ENCODE data around the gene LRRC36. TPM values are rescaled to one million over a fixed set of nuclear protein-coding genes. Genes with fewer than 3 reads are reported as not detected.

LRRC36 gene
- total and polyA plus RNA-seq, 2 donors from 2014 or later: 2.6 to 3.1 TPM

DNA sequence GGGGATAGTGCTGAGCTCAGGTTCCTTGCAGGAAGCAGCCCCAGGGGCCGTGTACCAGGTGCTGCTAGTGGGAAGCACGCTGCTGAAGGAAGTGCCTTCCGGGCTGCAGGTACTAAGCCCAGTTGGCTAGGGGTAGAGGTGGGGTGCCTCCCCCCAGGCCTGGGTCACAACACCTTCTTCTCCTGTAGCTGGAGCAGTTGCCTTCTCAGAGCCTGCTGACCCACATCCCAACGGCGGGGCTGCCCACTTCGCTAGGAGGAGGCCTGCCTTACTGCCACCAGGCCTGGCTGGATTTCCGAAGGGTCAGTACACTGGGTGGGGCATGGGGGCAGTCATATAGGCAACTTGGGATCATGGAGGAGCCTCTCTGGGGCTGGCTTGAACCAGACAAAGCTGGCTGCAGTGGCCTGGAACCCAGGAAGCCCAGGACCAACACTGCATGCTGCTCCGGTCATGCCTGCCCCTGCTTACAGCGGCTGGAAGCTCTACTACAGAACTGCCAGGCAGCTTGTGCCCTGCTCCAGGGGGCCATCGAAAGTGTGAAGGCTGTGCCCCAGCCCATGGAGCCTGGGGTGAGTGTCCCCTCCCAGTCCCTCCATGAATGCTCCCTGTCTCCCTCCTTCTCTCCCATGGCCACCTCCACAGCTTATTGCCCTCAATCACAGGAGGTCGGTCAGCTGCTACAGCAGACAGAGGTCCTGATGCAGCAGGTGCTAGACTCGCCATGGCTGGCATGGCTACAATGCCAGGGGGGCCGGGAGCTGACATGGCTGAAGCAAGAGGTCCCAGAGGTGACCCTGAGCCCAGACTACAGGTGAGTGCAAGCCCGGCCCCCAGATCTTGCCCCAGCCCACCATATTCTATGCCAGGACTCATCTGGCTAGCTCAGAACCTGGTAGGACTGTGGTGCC is 44.8 kb upstream of the LRRC36 start:
- intact Hi-C loops (cut with DNase I): no loop called here
- H3K36me3 ChIP-seq (ENCODE audit: control insufficient read depth in 2 of 3, insufficient read depth in 3 of 3, low read length in 3 of 3): no peaks in the 10 kb centered on the region
- no peak overlapping the region for H3K9ac ChIP-seq (ENCODE audit: low read length in 3 of 3)
- no peak overlapping the region for H3K4me3 ChIP-seq (ENCODE audit: low read length in 3 of 3)
- no peaks in the 10 kb centered on the region for H3K9me3 ChIP-seq (ENCODE audit: control insufficient read depth in 2 of 3, insufficient read depth in 1 of 3, low read length in 3 of 3)
- TF ChIP-seq, protein P1, sequence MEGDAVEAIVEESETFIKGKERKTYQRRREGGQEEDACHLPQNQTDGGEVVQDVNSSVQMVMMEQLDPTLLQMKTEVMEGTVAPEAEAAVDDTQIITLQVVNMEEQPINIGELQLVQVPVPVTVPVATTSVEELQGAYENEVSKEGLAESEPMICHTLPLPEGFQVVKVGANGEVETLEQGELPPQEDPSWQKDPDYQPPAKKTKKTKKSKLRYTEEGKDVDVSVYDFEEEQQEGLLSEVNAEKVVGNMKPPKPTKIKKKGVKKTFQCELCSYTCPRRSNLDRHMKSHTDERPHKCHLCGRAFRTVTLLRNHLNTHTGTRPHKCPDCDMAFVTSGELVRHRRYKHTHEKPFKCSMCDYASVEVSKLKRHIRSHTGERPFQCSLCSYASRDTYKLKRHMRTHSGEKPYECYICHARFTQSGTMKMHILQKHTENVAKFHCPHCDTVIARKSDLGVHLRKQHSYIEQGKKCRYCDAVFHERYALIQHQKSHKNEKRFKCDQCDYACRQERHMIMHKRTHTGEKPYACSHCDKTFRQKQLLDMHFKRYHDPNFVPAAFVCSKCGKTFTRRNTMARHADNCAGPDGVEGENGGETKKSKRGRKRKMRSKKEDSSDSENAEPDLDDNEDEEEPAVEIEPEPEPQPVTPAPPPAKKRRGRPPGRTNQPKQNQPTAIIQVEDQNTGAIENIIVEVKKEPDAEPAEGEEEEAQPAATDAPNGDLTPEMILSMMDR (IDR thresholded peaks at IDR 0.05; ENCODE audit: borderline replicate concordance, extremely low read depth, insufficient read depth): no peak
- no peak overlapping the region for H3K27ac ChIP-seq (ENCODE audit: low read depth in 2 of 2, low read length in 2 of 2)
- no peak for DNase-seq
- no peak for FAIRE-seq
- H3K4me1 ChIP-seq (ENCODE audit: control insufficient read depth in 2 of 3, insufficient read depth in 2 of 3, low read depth in 1 of 3, low read length in 3 of 3): peaks cover 0 to 2% (median 0%) of the 10 kb centered on the region in 3 donors
- H3K27me3 ChIP-seq (ENCODE audit: control insufficient read depth, insufficient read depth, low read length): no peaks in the 10 kb centered on the region

- no peak overlapping the region for H3K9ac ChIP-seq (ENCODE audit: low read length in 3 of 3)
- FAIRE-seq (no peak), DNase-seq (no peak)
- no peak overlapping the region for H3K27ac ChIP-seq (ENCODE audit: low read depth in 2 of 2, low read length in 2 of 2)
- peaks cover 0 to 2% (median 0%) of the 10 kb centered on the region in 3 donors for H3K4me1 ChIP-seq (ENCODE audit: control insufficient read depth in 2 of 3, insufficient read depth in 2 of 3, low read depth in 1 of 3, low read length in 3 of 3)
- TF ChIP-seq, protein P1 (IDR thresholded peaks at IDR 0.05; ENCODE audit: borderline replicate concordance, extremely low read depth, insufficient read depth): no peak
- no peaks in the 10 kb centered on the region for H3K9me3 ChIP-seq (ENCODE audit: control insufficient read depth in 2 of 3, insufficient read depth in 1 of 3, low read length in 3 of 3)
- intact Hi-C loops (cut with DNase I): no loop called here
- H3K36me3 ChIP-seq (ENCODE audit: control insufficient read depth in 2 of 3, insufficient read depth in 3 of 3, low read length in 3 of 3): no peaks in the 10 kb centered on the region
- H3K4me3 ChIP-seq (ENCODE audit: low read length in 3 of 3): no peak overlapping the region
- H3K27me3 ChIP-seq (ENCODE audit: control insufficient read depth, insufficient read depth, low read length): no peaks in the 10 kb centered on the region
Observed at GRCh38 chr16:67282447-67282805, 44.2 kb upstream of the LRRC36 start.

- no peak for FAIRE-seq
- intact Hi-C loops (cut with DNase I): no loop called here
- no peak for DNase-seq
- no peak overlapping the region for H3K4me3 ChIP-seq (ENCODE audit: low read length in 3 of 3)
- H3K27me3 ChIP-seq (ENCODE audit: control insufficient read depth, insufficient read depth, low read length): no peaks in the 10 kb centered on the region
- H3K4me1 ChIP-seq (ENCODE audit: control insufficient read depth in 2 of 3, insufficient read depth in 2 of 3, low read depth in 1 of 3, low read length in 3 of 3): peaks cover 0 to 2% (median 0%) of the 10 kb centered on the region in 3 donors
- TF ChIP-seq, protein P1 (IDR thresholded peaks at IDR 0.05; ENCODE audit: borderline replicate concordance, extremely low read depth, insufficient read depth): no peak
- no peaks in the 10 kb centered on the region for H3K36me3 ChIP-seq (ENCODE audit: control insufficient read depth in 2 of 3, insufficient read depth in 3 of 3, low read length in 3 of 3)
- no peak overlapping the region for H3K27ac ChIP-seq (ENCODE audit: low read depth in 2 of 2, low read length in 2 of 2)
- H3K9me3 ChIP-seq (ENCODE audit: control insufficient read depth in 2 of 3, insufficient read depth in 1 of 3, low read length in 3 of 3): no peaks in the 10 kb centered on the region
- H3K9ac ChIP-seq (ENCODE audit: low read length in 3 of 3): no peak overlapping the region
Observed at GRCh38 chr16:67283039-67283825, 43.4 kb upstream of the LRRC36 start.

All from kidney (tissue), 14 donors.